GM18519 (cell line): ENCODE results near the gene GLIPR1L2.
"Not testable (repeated sequence)": the region's sequence is repeated elsewhere in the genome, so short reads cannot be mapped to it uniquely, and the experiment has no call there.

ENCODE experiments used
- ATAC-seq: cut with Tn5 transposase; IDR thresholded peaks from one replicate; pipeline ENCODE4 v1.9.1; 2021; ENCODE audit warnings: mild to moderate bottlenecking, moderate library complexity; ENCODE audit not compliant: unreplicated experiment, low FRiP score

The GLIPR1L2 gene

GRCh38 chr12:75428767-75429166, 37.9 kb downstream of the GLIPR1L2 start:
- ATAC-seq = no peak

GRCh38 chr12:75432924-75433323, 42.0 kb downstream of the GLIPR1L2 start:
- ATAC-seq = no peak

- ATAC-seq = no peak
Measured at GRCh38 chr12:75437564-75437963, 46.7 kb downstream of the GLIPR1L2 start.

- ATAC-seq = no peak
Measured at GRCh38 chr12:75438059-75438754, 47.3 kb downstream of the GLIPR1L2 start.

GRCh38 chr12:75439048-75439447, 48.2 kb downstream of the GLIPR1L2 start:
- no peak for ATAC-seq

- ATAC-seq = no peak
Measured at GRCh38 chr12:75439930-75440329, 49.0 kb downstream of the GLIPR1L2 start.

- ATAC-seq = not testable (repeated sequence)
Measured at GRCh38 chr12:75441687-75442449, 51.0 kb downstream of the GLIPR1L2 start.

- ATAC-seq = not testable (repeated sequence)
Measured at GRCh38 chr12:75442454-75442853, 51.6 kb downstream of the GLIPR1L2 start.

GRCh38 chr12:75443709-75444108, 52.8 kb downstream of the GLIPR1L2 start:
- ATAC-seq = no peak

- ATAC-seq = no peak
Measured at GRCh38 chr12:75444429-75445136, 53.7 kb downstream of the GLIPR1L2 start.

GRCh38 chr12:75445137-75445507, 54.2 kb downstream of the GLIPR1L2 start:
- ATAC-seq = not testable (repeated sequence)

- ATAC-seq = no peak
Measured at GRCh38 chr12:75446857-75447256, 56.0 kb downstream of the GLIPR1L2 start.

GRCh38 chr12:75447691-75448393, 57.0 kb downstream of the GLIPR1L2 start:
- ATAC-seq = no peak

- no peak for ATAC-seq
Measured at GRCh38 chr12:75452675-75453330, 61.9 kb downstream of the GLIPR1L2 start.

GRCh38 chr12:75455839-75456238, 65.0 kb downstream of the GLIPR1L2 start:
- ATAC-seq = no peak

- no peak for ATAC-seq
Measured at GRCh38 chr12:75457191-75457590, 66.3 kb downstream of the GLIPR1L2 start.

GRCh38 chr12:75457866-75458265, 67.0 kb downstream of the GLIPR1L2 start:
- ATAC-seq = not testable (repeated sequence)

- ATAC-seq = no peak
Measured at GRCh38 chr12:75459755-75460154, 68.9 kb downstream of the GLIPR1L2 start.

- ATAC-seq = no peak
Measured at GRCh38 chr12:75460204-75460603, 69.3 kb downstream of the GLIPR1L2 start.
